GM19372 (cell line): ENCODE data around the gene VIPR2.
"Not testable (repeated sequence)": the region's sequence is repeated elsewhere in the genome, so short reads cannot be mapped to it uniquely, and the experiment has no call there.

Experiments
- ATAC-seq: cut with Tn5 transposase; IDR thresholded peaks from one replicate; pipeline ENCODE4 v1.9.1; 2021; ENCODE audit warnings: mild to moderate bottlenecking, low read depth, moderate library complexity; ENCODE audit not compliant: unreplicated experiment

Gene VIPR2, protein sequence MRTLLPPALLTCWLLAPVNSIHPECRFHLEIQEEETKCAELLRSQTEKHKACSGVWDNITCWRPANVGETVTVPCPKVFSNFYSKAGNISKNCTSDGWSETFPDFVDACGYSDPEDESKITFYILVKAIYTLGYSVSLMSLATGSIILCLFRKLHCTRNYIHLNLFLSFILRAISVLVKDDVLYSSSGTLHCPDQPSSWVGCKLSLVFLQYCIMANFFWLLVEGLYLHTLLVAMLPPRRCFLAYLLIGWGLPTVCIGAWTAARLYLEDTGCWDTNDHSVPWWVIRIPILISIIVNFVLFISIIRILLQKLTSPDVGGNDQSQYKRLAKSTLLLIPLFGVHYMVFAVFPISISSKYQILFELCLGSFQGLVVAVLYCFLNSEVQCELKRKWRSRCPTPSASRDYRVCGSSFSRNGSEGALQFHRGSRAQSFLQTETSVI

DNA sequence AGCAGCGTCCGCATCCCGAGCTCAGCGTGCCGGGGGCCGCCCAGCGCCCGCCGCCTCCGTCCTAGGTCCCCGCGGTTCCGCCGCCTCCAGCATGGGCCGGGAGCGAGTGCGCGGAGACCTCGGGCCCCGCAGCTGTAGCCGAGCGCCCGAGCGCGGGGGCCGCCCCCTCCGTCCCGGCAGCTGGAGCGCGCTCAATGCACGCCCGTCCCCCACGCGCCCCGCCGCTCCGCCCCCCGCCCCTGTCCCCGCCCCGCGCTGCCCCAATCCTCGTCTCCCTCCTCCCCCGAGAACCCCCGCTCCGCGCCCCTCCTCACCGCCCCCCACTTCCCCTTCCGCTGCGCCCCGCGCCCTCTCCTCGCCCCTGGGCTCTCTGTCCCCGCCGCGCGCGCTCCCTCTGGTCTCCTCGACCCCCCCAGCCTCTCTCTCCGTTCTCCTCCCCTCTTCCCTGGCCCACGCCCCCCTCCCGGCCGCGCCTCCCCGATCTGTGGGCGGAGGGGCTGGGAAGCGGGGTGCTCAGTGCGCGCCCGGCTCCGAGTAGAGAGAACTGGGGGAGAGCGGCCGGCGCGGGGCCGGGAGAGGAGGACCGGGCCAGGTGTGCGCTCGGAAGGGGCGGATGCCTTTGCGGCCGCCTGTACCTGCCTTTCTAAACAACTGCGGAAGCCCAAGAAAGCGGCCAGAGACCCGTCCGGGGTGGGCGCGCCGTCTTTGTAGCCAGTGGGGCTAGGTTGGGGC is at the start of gene VIPR2:
Gene VIPR2, minus strand, starts transcription at position 110 of the 732 bp plus-strand sequence. Its CDS starts 96 bp downstream, at position 14.
- no peak for ATAC-seq

DNA sequence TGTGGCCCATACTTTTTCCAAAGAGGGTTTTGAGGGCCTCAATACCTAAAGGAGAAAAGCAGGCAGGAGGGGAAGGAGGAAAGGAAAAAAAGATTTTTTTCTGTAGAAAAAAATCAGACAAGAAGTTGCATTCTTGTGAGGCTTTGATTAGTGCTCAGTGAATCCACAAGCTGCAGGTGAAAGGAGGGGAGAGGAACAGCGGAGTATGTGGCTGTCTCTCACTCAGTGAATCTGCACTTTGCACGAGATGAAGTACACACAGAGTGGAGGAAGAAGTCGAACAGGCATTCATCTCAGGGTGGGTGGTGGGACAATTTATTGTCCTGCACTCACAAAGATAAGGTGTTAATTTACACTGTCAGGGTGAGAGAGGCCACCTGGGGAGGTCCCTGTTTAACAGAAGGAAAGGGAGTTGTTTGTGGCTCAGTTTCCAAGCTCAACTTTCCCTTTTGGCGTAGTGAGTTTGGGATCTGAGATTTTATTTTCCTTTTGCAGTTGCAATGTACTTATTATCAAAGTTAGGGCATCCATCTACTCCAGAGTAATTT is 49.0 kb upstream of the VIPR2 start:
- no peak for ATAC-seq

DNA sequence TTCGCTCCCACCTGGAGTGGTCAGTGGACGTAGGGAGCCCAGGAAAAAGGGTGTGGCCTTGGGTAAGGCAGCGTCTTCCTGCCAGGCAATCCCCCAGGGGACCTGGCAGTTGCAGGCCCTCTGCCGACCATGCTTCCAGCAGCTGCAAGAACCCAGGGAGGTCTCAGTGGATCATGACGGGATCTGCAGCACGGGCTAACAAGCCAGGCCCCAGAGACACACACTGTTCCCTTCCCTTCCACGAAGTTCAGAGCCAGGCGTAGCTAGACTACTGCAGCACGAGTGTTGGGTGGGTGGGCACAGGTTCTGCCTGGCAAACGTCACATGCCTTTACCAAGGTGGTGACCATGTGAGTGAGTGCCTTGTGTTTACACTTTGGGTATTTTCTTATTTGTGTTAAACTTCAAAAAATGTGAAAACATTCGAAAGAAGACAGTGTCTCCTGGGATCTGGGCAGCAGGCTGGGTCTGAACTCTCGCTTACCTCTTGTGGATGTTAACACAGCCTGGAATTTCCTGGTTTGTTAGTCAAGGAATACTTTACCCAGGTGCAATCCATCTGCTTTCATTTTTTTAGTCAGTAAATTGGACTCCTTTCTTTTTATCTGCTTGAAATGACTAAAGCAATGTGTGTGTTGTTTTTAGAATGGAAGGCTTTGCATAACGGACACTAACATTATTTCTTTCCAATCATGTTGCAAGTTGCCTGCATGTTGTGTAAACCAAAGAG is 48.2 kb upstream of the VIPR2 start:
- ATAC-seq = no peak

DNA sequence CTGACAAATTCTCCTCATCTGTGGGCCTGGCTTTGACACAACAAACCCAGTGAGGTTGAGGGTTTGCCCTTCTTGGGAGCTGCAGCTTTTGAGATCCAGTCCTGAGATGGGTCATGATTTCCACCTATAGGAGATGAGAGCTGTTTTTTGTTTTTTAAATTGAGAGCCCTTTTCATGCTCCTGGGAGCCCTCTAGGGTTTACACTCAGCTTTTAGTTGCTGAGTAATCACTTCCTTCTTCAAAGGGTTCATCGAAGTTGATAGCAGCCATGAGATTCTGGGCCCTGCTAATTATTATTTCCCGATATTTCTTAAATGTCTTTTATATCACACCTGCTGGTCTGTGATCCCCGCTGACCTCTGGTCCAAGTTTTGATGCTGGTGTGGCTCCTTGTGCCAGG is 47.3 kb upstream of the VIPR2 start:
- no peak for ATAC-seq

DNA sequence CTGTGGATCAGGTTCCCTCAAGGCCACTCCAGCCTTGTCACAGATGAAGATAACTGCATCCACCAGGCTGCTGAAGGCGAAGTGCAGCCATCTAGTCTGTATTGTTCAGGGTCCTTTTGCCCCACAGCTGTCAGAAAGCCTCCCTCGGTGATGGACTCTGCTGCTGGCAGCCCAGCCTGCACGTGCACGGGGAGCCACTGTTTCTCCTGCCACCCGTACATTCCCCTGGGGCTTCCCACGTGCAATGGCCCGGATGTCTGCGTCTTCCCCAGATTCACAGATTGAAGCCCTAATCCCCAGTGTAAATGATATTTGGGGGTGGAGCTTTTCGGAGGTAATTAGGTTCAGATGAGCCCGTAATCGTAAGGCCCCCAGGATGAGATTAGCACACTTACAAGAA is 46.6 kb upstream of the VIPR2 start:
- ATAC-seq = no peak

DNA sequence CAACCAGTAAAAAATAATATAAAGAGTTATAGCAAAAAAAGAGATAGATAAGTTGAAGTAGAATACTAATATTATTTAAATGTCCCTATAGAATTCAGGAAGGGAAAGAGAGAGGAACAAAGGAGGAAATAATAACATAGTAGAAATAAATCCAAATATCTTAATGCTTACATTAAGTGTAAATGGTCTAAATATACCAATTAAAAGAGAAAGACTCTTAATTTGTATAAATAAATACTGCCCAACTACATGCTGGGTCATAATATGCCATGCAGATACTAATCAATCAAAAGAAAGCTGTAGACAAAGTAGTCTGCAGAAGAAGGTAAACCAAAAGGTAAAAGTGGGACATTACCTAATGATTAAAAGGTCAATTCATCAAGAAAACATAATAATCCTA is 43.3 kb upstream of the VIPR2 start:
- ATAC-seq = no peak

DNA sequence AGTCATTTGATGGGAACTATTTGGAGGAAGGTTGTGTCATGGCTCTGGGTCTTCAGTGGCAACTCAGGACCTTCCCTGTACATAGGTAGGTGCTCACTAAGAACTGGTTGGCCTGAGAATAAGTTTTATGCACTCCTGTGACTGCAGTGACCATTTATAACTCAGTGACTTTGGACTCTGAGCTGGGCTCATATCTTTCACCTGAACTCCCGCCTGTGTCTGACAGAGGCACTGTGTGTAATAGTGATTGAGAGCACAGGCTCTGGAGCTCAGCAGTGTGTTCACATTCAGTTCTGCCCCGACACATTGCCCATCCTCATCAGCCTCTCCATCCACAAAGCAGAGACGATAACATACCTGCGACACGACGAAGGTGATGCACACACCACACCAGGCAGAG is 34.6 kb upstream of the VIPR2 start:
- ATAC-seq = no peak

DNA sequence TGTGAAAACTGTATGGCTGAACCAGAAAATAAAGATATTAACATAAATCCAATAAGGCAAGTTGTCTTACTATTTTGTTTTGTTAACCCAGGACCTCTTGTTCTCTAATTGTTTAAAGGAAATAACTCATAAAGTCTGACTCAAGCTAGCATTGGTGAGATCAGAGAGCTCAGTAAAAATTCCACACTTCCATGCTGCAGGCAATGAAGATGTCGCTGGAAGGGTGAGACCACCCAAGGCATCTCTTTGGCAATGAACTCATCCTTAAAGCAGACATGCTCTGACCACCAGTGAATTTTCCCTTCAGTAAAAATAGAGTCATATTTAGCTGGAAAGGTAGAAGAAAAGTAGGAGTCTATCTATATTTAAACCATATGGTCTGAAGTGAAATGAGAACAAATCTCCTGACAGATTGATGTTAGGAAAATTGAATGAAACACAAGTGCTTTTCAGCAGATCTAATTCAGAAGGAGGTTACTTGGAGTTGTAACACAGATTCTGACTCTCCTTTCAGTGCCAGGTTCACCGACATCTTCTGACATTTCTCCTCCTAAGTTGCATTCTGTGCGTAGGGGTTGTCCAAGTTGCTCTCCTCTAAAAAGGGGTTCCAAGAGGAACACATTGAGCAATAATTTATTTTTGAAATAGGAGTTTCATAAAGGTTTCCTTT is 32.8 kb upstream of the VIPR2 start:
- no peak for ATAC-seq

DNA sequence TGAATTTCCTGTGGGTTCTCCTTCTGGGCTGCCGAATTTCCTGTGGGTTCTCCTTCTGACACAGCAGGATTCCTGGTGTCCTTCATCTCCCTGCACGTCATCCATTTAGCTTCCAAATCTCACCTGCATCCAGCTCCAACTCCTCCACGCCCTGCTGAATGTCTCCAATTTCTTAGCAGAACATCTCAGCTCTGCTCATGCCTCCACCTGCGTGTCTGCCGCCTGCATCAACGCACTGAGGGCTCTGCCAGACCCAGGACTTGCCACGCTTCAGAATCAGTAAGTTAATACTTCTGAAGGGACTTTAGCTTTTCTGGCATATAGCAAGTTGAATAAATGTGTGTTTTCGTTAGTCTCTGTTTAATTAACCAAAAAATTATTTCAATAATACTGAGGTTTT is 31.1 kb upstream of the VIPR2 start:
- no peak for ATAC-seq

DNA sequence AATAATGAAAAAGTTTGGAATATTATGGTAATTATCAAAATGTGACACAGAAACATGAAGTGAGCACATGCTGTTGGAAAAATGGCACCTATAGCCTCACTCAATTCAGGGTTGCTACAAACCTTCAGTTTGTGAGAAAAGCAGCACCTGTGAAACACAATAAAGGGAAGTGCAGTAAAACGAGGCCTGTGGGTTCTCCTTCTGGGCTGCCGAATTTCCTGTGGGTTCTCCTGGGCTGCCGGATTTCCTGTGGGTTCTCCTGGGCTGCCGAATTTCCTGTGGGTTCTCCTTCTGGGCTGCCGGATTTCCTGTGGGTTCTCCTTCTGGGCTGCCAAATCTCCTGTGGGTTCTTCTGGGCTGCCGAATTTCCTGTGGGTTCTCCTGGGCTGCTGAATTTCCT is 30.4 kb upstream of the VIPR2 start:
- not testable (repeated sequence) for ATAC-seq

DNA sequence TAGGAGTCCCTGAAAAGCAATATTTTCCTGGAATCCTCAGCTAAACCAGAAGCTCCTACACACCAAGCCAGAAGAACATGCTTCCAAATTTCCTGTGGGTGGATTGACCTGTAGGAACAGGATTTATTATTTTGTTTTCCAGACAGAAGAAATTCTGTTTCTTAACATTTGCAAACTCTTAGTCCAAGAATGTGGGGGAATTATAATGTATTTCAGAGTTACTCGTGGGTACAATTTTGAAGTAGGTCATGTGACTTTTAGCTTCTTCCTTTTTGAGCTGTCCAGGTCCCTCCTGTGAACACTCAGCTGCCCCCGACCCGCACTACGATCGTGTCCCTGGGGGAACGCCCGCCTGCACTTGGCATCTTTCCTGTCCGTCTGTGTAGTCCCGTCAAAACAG is 27.7 kb upstream of the VIPR2 start:
- no peak for ATAC-seq

DNA sequence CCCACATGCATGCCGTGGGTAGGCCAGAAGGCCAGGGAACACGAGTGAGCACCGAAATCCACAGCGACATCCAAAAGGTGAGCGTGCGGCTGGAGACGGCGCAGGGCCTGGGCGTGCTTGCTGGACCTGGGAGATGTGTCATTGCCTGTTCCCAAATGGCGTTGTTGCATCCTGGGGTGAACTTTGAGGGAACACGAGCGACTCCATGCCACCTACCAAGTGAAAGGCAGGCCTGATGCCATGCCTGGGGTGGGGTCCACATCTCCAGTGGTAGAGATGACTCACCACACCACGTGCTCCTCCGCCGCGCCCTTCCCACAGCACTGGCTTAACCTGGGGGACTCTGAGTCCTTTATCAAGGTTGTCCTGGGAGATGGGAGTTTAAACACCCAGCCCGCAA is 24.7 kb upstream of the VIPR2 start:
- no peak for ATAC-seq

DNA sequence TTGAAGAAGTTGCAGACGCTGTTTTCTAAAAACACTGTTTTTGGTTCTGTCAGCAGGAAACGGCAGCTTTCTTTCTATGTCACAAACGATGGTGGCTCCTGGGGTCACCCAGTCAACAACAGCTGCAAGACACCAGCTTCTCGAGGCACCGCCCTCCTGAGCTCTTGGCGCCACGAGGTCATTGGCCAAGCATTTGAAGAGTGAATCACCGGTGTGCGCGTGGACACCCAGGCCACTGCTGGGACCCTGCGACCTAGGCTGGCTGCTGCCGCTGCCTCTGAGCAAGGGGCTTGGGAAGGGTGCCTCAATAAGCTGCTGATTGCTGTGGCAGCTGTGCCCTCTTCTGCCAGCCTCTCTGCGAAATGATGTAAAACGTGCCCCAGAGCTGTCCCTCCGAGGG is 22.5 kb upstream of the VIPR2 start:
- no peak for ATAC-seq

DNA sequence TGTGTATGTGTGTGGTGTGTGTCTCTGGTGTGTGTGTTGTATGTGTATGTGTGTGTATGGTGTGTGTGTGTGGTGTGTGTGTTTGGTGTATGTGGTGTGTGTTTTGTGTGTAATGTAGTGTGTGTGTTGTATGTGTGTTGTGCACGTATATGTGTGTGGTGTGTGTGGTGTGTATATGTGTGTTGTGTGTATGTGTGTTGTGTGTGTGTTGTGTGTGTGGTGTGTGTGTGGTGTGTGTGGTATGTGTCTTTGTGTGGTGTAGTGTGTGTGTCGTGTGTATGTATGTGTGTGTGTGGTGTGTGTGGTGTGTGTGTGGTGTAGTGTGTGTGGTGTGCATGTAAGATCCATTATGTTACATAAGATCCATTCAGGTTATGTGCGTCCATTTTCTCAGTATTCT is 21.9 kb upstream of the VIPR2 start:
- ATAC-seq = no peak

DNA sequence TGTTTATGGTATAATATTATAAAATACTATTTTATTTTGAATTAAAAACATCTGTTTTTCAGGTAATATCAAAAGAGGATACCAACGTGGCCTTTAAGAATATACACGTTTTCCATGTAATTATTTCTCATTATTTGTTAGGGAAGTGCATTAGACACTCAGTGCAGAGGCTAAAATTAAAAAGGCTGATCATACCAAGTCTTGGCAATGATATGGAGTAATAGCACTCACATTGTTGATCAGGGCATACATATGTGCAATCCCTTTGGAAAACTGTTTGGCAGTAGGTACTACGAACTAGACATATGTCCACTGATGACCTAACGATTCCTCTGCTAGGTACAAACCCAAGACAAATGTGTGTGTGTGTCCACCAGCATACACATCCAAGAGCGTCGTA is 20.7 kb upstream of the VIPR2 start:
- ATAC-seq = no peak

DNA sequence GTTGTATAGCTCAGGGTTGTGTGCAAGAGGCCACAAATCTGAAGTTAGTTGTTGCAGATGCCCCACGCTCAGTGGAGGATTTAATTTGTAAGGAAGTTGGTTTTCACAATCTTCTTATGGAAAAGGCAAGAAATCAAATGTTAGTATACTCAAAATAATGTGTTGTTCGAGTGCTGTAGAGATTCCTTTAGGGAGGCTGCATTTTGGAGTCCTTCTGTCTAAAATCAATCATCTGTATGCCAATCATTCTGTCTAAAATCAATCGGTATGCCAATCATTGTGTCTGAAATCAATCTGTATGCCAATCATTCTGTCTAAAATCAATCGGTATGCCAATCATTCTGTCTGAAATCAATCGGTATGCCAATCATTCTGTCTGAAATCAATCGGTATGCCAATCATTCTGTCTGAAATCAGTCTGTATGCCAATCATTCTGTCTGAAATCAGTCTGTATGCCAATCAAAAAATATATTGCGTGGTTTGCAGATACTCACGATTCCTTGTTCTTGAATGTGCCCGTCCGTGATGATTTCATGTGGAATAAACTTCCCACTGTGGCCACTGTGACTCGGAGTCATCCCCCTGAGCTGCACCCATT is 19.1 kb upstream of the VIPR2 start:
- ATAC-seq = not testable (repeated sequence)

DNA sequence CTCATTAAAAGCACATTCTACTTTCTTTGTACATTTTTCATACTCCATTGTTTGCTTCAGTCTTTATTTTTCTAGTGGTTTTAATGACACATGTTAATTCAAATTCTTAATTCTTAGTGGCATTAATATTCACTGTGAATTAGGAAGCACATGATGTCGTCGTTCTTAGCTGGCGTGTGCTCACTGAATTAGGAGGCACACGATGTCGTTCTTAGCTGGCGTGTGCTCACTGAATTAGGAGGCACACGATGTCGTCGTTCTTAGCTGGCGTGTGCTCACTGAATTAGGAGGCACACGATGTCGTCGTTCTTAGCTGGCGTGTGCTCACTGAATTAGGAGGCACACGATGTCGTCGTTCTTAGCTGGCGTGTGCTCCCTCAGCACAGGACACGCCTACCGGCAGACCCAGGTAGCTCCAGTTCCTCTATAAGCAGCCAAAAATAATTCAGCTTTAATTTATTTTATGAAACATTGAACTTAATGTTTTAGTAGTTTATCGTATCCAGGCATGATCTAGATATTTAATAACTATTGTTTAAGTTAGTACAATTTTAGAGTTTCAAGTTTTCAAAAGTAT is 17.5 kb upstream of the VIPR2 start:
- ATAC-seq = not testable (repeated sequence)

DNA sequence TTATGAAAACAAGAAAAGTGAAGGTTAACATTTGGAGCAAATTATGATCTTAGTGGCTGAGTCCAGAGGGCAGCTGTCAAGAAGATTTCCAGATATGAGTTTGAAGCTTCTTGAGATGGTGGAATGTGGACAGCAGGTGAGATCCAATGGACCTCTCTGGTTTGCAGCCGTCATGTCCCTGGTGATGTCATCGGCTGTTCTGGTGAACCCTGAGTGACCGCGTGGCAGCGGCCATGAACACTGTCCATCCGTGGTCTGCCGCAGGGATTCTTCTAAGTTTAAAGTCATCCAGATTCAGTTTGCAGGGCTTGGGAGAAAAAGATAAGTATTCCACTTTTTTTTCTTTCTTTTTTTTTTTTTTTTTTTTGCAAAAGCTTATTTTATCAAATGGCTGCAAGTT is 15.8 kb upstream of the VIPR2 start:
- ATAC-seq = no peak

DNA sequence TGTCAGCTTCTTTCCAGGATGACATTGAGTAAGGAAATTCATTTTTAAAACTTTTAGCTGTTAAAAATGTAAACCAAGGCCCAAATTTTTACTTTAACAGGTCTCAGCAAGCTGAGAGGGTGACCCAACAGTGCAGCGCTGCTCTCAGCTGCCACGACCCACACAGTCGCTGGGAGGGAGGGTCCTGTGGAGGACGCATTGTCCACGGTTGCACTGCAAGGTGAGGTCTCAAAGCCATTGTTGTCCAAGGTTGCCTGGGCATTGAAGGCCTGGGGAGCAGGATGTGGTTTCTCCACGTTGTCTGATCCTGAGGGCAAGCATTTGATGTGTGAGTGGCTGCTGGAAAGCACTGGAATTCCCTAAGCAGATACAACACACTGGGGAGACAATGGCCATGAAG is 15.1 kb upstream of the VIPR2 start:
- no peak for ATAC-seq
